H7 (cell line): ENCODE data around the gene PRKAG2. TPM values are rescaled to one million over a fixed set of nuclear protein-coding genes. Genes with fewer than 3 reads are reported as not detected.
"Not testable (repeated sequence)": the region's sequence is repeated elsewhere in the genome, so short reads cannot be mapped to it uniquely, and the experiment has no call there.

ENCODE experiments used
- DNase-seq: peaks from one replicate; pipeline ENCODE4 v3.0.0; 2012
- H3K27me3 ChIP-seq: 2 replicates; pipeline ENCODE4 v1.6.0; 2011; ENCODE audit warnings: mild to moderate bottlenecking, low read length; ENCODE audit not compliant: control insufficient read depth, insufficient read depth
- H3K36me3 ChIP-seq: replicated peaks from 2 replicates; pipeline ENCODE4 v1.5.1; 2011; ENCODE audit warnings: low read length; ENCODE audit not compliant: control insufficient read depth, insufficient read depth
- H3K4me3 ChIP-seq: 2 replicates; pipeline ENCODE4 v1.5.1; 2011; ENCODE audit warnings: low read depth, mild to moderate bottlenecking, control low read depth, low read length, moderate library complexity; ENCODE audit not compliant: insufficient read depth
- total RNA-seq: library from RNA; depleted of rRNA; stranded (reverse); fragments of >200 nt; shearing (Covaris generic); gene quantifications from 2 replicates; pipeline ENCODE4 v1.2.3, GENCODE V29; 2014

Gene PRKAG2
- total RNA-seq, 1 experiment from 2014 or later: 6.0 TPM

- Histone ChIP-seq H3K36me3 (no peaks in the 10 kb centered on the region), H3K4me3 (no peak overlapping the region), H3K27me3 (no peaks in the 10 kb centered on the region)
- DNase-seq: no peak
These were observed 324.4 kb downstream of the PRKAG2 start for GRCh38 chr7:151552352-151553028.

GRCh38 chr7:151551820-151552219 is 325.1 kb downstream of the PRKAG2 start:
- Histone ChIP-seq H3K4me3 (no peak overlapping the region), H3K27me3 (no peaks in the 10 kb centered on the region), H3K36me3 (no peaks in the 10 kb centered on the region)
- DNase-seq: no peak

- H3K27me3 ChIP-seq: no peaks in the 10 kb centered on the region
- no peak for DNase-seq
- H3K4me3 ChIP-seq: no peak overlapping the region
- no peaks in the 10 kb centered on the region for H3K36me3 ChIP-seq
These were observed 326.1 kb downstream of the PRKAG2 start for GRCh38 chr7:151550656-151551286.

DNA sequence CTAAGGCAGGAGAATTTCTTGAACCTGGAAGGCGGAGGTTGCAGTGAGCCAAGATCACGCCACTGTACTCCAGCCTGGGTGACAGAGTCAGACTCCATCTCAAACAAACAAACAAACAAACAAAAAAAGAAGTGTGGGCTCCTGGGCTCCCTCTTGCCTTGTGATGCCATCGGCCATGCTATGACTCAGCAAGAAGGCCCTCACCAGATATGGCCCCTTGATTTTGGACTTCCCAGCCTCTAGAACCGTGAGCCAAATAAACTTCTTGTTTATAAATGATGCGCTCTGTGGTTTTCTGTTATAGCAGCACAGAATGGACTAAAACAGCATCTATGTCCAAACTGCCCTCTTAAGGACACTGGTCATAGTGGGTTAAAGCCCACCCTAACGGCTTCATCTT is 327.3 kb downstream of the PRKAG2 start:
- H3K36me3 ChIP-seq: no peaks in the 10 kb centered on the region
- H3K4me3 ChIP-seq: no peak overlapping the region
- no peaks in the 10 kb centered on the region for H3K27me3 ChIP-seq
- DNase-seq: no peak

DNA sequence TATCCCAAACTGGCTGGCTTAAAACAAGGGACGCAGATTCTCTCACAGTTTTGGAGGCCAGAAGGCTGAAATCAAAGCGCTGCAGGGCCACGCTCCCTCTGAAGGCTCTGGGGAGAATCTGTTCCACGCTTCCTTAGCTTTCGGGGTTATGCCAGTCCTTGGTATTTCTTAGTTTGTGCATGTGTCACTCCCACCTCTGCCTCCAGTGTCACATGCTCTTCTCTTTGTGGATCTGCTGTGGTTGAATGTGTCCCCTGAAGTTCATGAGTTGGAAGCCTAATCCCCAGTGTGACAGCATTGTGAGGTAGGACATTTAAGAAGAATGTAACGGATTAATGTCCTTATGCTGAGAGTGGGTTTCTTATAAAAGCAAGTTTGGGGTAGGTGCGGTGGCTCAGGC is 327.8 kb downstream of the PRKAG2 start:
- no peaks in the 10 kb centered on the region for H3K36me3 ChIP-seq
- H3K4me3 ChIP-seq: no peak overlapping the region
- no peaks in the 10 kb centered on the region for H3K27me3 ChIP-seq
- DNase-seq: no peak

- Histone ChIP-seq H3K4me3 (no peak overlapping the region), H3K27me3 (no peaks in the 10 kb centered on the region), H3K36me3 (no peaks in the 10 kb centered on the region)
- no peak for DNase-seq
These were observed 332.7 kb downstream of the PRKAG2 start for GRCh38 chr7:151544183-151544582.

- Histone ChIP-seq H3K27me3 (no peaks in the 10 kb centered on the region), H3K36me3 (no peaks in the 10 kb centered on the region), H3K4me3 (no peak overlapping the region)
- DNase-seq: no peak
These were observed 334.2 kb downstream of the PRKAG2 start for GRCh38 chr7:151542606-151543130.

GRCh38 chr7:151541709-151542499 is 335.0 kb downstream of the PRKAG2 start:
- Histone ChIP-seq H3K4me3 (no peak overlapping the region), H3K36me3 (no peaks in the 10 kb centered on the region), H3K27me3 (no peaks in the 10 kb centered on the region)
- DNase-seq: peak; percentile 30

GRCh38 chr7:151540146-151540545 is 336.8 kb downstream of the PRKAG2 start:
- H3K36me3 ChIP-seq: no peaks in the 10 kb centered on the region
- no peaks in the 10 kb centered on the region for H3K27me3 ChIP-seq
- no peak for DNase-seq
- H3K4me3 ChIP-seq: no peak overlapping the region

GRCh38 chr7:151539088-151539671 is 337.7 kb downstream of the PRKAG2 start:
- H3K27me3 ChIP-seq: no peaks in the 10 kb centered on the region
- H3K4me3 ChIP-seq: no peak overlapping the region
- peak; percentile 64 for DNase-seq
- no peaks in the 10 kb centered on the region for H3K36me3 ChIP-seq

DNA sequence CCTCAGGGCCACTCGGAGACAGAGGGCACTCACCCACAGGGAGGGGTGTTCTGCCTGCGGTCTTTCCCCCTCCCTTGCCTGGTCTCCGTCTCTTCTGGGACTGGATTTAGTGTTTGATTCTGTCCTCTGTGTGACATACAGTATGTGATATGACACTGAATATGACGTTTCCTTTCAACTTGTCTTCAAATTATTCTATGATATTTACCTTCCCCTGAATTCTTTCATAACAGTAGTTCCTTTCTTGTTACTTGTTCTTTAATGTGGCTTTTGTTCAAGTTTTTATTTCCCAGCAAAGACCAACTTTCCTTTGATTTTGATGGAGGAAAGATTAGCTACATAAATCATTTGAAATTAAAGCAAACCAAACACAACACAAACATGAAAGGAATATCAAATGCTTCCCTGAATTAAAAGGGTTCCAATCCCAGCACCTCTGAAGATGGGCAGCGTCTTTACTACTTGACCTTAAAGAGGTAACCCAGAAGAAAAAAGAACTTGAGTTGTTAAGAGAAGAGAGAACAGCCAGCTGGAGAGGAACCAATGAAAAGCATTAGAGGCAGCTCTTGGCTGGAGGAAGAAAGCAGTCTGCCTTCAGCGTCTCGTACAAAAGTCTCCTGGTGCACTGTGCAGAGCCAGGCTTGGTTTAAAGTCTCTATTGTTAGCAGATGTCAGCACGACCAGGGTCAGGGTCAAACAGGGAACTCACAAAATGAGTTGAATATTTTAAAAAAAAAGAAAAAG is 338.9 kb downstream of the PRKAG2 start:
- H3K36me3 ChIP-seq: no peaks in the 10 kb centered on the region
- H3K4me3 ChIP-seq: no peak overlapping the region

DNA sequence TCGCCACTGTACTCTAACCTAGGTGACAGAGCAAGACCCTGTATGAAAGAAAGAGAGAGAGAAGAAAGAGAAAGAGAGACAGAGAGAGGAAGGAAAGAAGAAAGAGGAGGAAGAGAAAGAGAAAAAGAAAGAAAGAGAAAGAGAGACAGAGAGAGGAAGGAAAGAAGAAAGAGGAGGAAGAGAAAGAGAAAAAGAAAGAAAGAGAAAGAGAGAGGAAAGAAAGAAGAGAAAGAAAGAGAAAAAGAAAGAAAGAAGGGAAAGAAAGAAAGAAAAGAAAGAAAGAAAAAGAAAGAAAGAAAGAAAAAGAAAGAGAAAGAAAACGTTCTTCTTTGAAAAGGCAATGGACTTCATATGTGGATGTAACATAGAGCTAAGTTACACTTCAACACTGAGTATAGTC is 340.7 kb downstream of the PRKAG2 start:
- not testable (repeated sequence) for DNase-seq, H3K27me3 ChIP-seq, H3K4me3 ChIP-seq, H3K36me3 ChIP-seq

More for the DNA sequence above, 338.9 kb downstream of the PRKAG2 start:
- DNase-seq: no peak
- no peaks in the 10 kb centered on the region for H3K27me3 ChIP-seq

GRCh38 chr7:151529842-151530241 is 347.1 kb downstream of the PRKAG2 start:
- Histone ChIP-seq H3K27me3 (no peaks in the 10 kb centered on the region), H3K36me3 (no peaks in the 10 kb centered on the region), H3K4me3 (no peak overlapping the region)
- no peak for DNase-seq

DNA sequence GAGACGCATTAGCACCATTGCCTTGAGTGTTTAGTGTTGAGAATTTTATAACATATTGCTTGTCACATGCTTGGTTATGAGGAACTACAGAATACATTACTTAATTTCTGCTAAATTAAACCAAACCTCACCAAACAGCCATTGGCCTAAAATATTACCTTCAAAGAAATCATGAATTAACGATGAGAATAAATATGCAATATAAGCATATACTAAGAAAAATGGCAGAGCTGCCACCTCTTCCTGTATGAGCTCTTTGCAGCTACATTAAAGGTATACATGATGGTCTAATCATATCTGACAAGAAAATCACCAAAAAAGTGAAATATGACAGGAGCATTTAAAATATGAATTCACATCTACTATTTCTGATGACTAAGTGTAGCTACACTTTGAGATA is 352.1 kb downstream of the PRKAG2 start:
- DNase-seq: no peak
- Histone ChIP-seq H3K4me3 (no peak overlapping the region), H3K36me3 (no peaks in the 10 kb centered on the region), H3K27me3 (no peaks in the 10 kb centered on the region)
